ENCODE data around the gene HRK. TPM values are rescaled to one million over a fixed set of nuclear protein-coding genes. Genes with fewer than 3 reads are reported as not detected.
A peak's percentile ranks its signal among the peaks of the same experiment; 100 is the strongest.
"Not testable (repeated sequence)": the region's sequence is repeated elsewhere in the genome, so short reads cannot be mapped to it uniquely, and the experiment has no call there.

HRK gene
- total and polyA plus RNA-seq, 2 donors: 0.05 to 0.53 TPM

GRCh38 chr12:116839287-116839830 is 41.9 kb downstream of the HRK start:
- H3K4me3 ChIP-seq (ENCODE audit: low read depth, low read length): no peak overlapping the region
- 88% methylated on average over 3 of the region's 3 CpGs for WGBS
- DNase-seq (ENCODE audit: extremely low spot score): no peak

GRCh38 chr12:116838365-116838764 is 42.9 kb downstream of the HRK start:
- no peaks in the 10 kb centered on the region for H3K4me1 ChIP-seq (ENCODE audit: insufficient read depth)
- 78% methylated on average over 4 of the region's 4 CpGs for WGBS
- DNase-seq (ENCODE audit: extremely low spot score): no peak

More at GRCh38 chr12:116839287-116839830, 41.9 kb downstream of the HRK start:
- H3K27ac ChIP-seq (ENCODE audit: low read depth): no peak overlapping the region
- H3K36me3 ChIP-seq (ENCODE audit: insufficient read depth): no peaks in the 10 kb centered on the region
- H3K4me1 ChIP-seq (ENCODE audit: insufficient read depth): no peaks in the 10 kb centered on the region

GRCh38 chr12:116837097-116837496 is 44.1 kb downstream of the HRK start:
- 58% methylated on average over 9 of the region's 9 CpGs for WGBS
- Histone ChIP-seq H3K4me1 (ENCODE audit: insufficient read depth) (no peaks in the 10 kb centered on the region), H3K4me3 (ENCODE audit: low read depth, low read length) (no peak overlapping the region), H3K36me3 (ENCODE audit: insufficient read depth) (no peaks in the 10 kb centered on the region), H3K27ac (ENCODE audit: low read depth) (no peak overlapping the region)
- DNase-seq (ENCODE audit: extremely low spot score): no peak

More at GRCh38 chr12:116838365-116838764, 42.9 kb downstream of the HRK start:
- H3K27ac ChIP-seq (ENCODE audit: low read depth): no peak overlapping the region
- H3K4me3 ChIP-seq (ENCODE audit: low read depth, low read length): no peak overlapping the region
- H3K36me3 ChIP-seq (ENCODE audit: insufficient read depth): no peaks in the 10 kb centered on the region

GRCh38 chr12:116835484-116835883 is 45.8 kb downstream of the HRK start:
- H3K4me3 ChIP-seq (ENCODE audit: low read depth, low read length): no peak overlapping the region
- H3K27ac ChIP-seq (ENCODE audit: low read depth): no peak overlapping the region
- H3K4me1 ChIP-seq (ENCODE audit: insufficient read depth): no peaks in the 10 kb centered on the region
- H3K36me3 ChIP-seq (ENCODE audit: insufficient read depth): no peaks in the 10 kb centered on the region
- DNase-seq (ENCODE audit: extremely low spot score): no peak
- WGBS: 87% methylated on average over 1 of the region's 1 CpG

DNA sequence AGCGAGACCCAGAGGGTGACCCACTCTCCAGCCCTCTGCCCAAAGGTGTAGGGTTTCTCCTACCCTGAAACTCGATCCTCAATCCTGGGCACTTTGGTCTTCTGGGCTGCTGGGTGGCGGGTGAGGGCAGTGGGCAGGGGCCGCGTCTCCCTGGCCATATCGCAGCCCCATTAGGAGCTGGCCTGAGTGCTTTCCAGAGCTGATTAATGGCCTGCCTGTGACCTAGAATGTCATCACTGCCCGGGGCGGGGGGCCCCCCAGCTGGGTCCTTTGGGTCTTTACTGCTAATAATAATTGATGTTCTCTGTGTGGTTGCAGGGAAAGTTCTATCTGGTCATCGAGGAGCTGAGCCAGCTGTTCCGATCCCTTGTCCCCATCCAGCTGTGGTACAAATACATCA is 47.8 kb downstream of the HRK start:
- DNase-seq (ENCODE audit: extremely low spot score): no peak
- Histone ChIP-seq H3K4me1 (ENCODE audit: insufficient read depth) (no peaks in the 10 kb centered on the region), H3K4me3 (ENCODE audit: low read depth, low read length) (no peak overlapping the region), H3K36me3 (ENCODE audit: insufficient read depth) (no peaks in the 10 kb centered on the region), H3K27ac (ENCODE audit: low read depth) (no peak overlapping the region)
- 87% methylated on average over 10 of the region's 10 CpGs for WGBS

DNA sequence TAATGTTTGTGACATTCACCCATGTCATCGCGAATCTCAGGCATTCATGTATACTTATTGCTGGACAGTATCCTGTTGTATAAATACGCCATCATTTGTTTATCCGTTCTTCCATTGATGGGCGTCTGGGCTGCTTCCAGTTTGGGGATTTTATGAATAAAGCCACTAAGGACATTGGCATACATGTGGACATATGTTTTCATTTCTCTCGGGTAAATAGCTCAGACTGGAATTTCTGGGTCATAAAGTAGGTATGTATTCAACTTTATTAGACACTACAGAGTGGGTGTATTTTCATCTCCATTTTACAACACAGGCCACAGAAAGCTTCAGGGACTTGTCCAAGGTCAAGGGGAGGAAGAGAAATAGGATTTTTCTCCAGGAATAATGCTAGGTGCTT is 48.9 kb downstream of the HRK start:
- WGBS: 45% methylated on average over 6 of the region's 6 CpGs
- no peak for DNase-seq (ENCODE audit: extremely low spot score)
- H3K36me3 ChIP-seq (ENCODE audit: insufficient read depth): no peaks in the 10 kb centered on the region
- H3K4me1 ChIP-seq (ENCODE audit: insufficient read depth): no peaks in the 10 kb centered on the region
- no peak overlapping the region for H3K4me3 ChIP-seq (ENCODE audit: low read depth, low read length)
- no peak overlapping the region for H3K27ac ChIP-seq (ENCODE audit: low read depth)

GRCh38 chr12:116827432-116827831 is 53.8 kb downstream of the HRK start:
- Histone ChIP-seq H3K4me3 (ENCODE audit: low read depth, low read length) (no peak overlapping the region), H3K27ac (ENCODE audit: low read depth) (no peak overlapping the region), H3K4me1 (ENCODE audit: insufficient read depth) (no peaks in the 10 kb centered on the region), H3K36me3 (ENCODE audit: insufficient read depth) (no peaks in the 10 kb centered on the region)
- WGBS: 85% methylated on average over 4 of the region's 4 CpGs
- no peak for DNase-seq (ENCODE audit: extremely low spot score)

DNA sequence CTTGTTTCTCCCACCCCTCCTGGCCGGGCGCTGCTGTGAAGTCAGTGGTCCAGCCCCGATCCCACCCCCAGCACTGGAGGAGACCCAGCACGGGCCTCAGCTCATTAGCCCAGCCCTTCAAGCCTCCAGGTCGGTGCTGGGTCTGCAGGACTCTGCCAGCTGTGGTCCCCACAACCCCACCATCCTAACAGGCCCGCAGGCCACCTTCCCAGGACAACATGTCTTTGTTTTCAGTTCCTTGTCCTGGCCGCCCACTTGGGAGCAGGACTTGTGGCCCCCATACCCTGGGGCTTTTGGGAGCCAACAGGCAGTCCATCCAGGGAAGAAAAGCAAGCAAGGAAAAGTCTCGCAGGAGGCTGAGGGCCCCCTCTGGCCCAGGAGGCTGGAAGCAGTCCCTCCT is 60.0 kb downstream of the HRK start:
- DNase-seq (ENCODE audit: extremely low spot score): no peak
- no peaks in the 10 kb centered on the region for H3K36me3 ChIP-seq (ENCODE audit: insufficient read depth)
- H3K4me1 ChIP-seq (ENCODE audit: insufficient read depth): no peaks in the 10 kb centered on the region
- no peak overlapping the region for H3K4me3 ChIP-seq (ENCODE audit: low read depth, low read length)
- no peak overlapping the region for H3K27ac ChIP-seq (ENCODE audit: low read depth)
- WGBS: 73% methylated on average over 8 of the region's 8 CpGs

DNA sequence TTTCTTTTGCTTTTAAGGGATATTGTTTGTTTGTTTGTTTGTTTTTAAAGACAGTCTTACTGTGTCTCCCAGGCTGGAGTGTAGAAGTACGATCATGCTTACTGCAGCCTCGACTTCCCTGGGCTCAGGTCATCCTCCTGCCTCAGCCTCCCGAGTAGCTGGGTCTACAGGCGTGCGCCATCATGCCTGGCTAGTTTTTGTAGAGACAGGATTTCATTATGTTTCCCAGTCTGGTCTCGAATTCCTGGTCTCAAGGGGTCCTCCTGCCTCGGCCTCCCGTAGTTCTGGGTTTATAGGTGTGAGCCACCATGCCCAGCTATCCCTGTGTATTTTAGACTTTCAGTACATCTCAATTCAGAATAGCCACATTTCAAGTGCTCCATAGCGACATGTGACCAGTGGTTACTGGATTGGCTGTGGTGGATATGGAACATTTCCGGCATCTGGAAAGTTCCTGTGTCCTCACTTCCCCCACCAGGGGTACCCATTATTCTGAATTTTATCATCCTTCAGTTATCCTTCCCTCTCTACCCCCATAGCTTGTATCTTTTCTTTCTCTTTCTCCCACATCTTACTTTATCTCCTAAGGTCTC is 61.1 kb downstream of the HRK start:
- Histone ChIP-seq H3K27ac (ENCODE audit: low read depth) (no peak overlapping the region), H3K4me3 (ENCODE audit: low read depth, low read length) (no peak overlapping the region), H3K36me3 (ENCODE audit: insufficient read depth) (no peaks in the 10 kb centered on the region), H3K4me1 (ENCODE audit: insufficient read depth) (no peaks in the 10 kb centered on the region)
- 87% methylated on average over 10 of the region's 10 CpGs for WGBS
- no peak for DNase-seq (ENCODE audit: extremely low spot score)

- under 1% methylated on average over 70 of the region's 70 CpGs for WGBS
These were observed 62.1 kb downstream of the HRK start for GRCh38 chr12:116818948-116819832.

DNA sequence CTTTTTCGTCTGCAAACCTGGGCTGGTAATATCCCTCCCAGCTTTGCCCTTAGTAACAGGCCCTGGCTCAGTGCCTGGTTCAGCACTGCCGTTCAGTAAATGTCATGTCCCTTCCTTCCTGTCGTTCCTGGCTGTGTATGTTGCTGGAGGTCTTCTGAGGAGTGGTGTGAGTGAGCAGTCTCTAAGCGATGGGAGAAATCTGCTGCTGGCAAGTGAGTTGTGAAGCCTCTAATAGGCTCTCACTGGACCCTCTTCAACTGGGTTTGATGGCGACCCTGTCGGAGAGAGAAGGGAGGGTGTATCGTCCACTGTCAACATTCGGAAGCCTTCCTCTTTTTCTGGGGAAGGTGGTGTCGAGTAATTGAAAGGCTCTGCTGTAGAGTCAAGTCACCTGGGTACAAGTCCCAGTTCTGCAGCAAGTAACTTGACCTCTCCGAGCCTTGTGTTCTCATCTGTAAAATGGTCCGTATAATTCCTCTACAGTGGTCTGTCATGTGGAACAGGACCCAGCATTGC is 62.8 kb downstream of the HRK start:
- H3K4me3 ChIP-seq (ENCODE audit: low read depth, low read length): peak overlapping the region; percentile 36
- no peaks in the 10 kb centered on the region for H3K36me3 ChIP-seq (ENCODE audit: insufficient read depth)
- no peak for DNase-seq (ENCODE audit: extremely low spot score)
- peak overlapping the region; percentile 65 for H3K27ac ChIP-seq (ENCODE audit: low read depth)
- no peaks in the 10 kb centered on the region for H3K4me1 ChIP-seq (ENCODE audit: insufficient read depth)
- 33% methylated on average over 11 of the region's 11 CpGs for WGBS

More at GRCh38 chr12:116818948-116819832, 62.1 kb downstream of the HRK start:
- Histone ChIP-seq H3K27ac (ENCODE audit: low read depth) (peak overlapping the region; percentile 65), H3K4me3 (ENCODE audit: low read depth, low read length) (peak overlapping the region; percentile 36), H3K36me3 (ENCODE audit: insufficient read depth) (no peaks in the 10 kb centered on the region), H3K4me1 (ENCODE audit: insufficient read depth) (no peaks in the 10 kb centered on the region)
- DNase-seq (ENCODE audit: extremely low spot score): peak; percentile 73

GRCh38 chr12:116814766-116815165 is 66.5 kb downstream of the HRK start:
- 86% methylated on average over 10 of the region's 10 CpGs for WGBS
- not testable (repeated sequence) for H3K36me3 ChIP-seq (ENCODE audit: insufficient read depth); H3K4me3 ChIP-seq (ENCODE audit: low read depth, low read length); H3K27ac ChIP-seq (ENCODE audit: low read depth); H3K4me1 ChIP-seq (ENCODE audit: insufficient read depth); DNase-seq (ENCODE audit: extremely low spot score)

GRCh38 chr12:116813271-116814041 is 67.8 kb downstream of the HRK start:
- no peaks in the 10 kb centered on the region for H3K4me1 ChIP-seq (ENCODE audit: insufficient read depth)
- no peak overlapping the region for H3K27ac ChIP-seq (ENCODE audit: low read depth)
- DNase-seq (ENCODE audit: extremely low spot score): no peak
- H3K36me3 ChIP-seq (ENCODE audit: insufficient read depth): no peaks in the 10 kb centered on the region
- H3K4me3 ChIP-seq (ENCODE audit: low read depth, low read length): no peak overlapping the region
- WGBS: 93% methylated on average over 7 of the region's 7 CpGs
